HG02610 (cell line): ENCODE data around the gene PKN2.

Experiments used
- ATAC-seq: cut with Tn5 transposase; IDR thresholded peaks from one replicate; pipeline ENCODE4 v1.9.1; 2021; ENCODE audit warnings: mild to moderate bottlenecking, moderate library complexity; ENCODE audit not compliant: unreplicated experiment

The PKN2 gene

GRCh38 chr1:88683541-88684481 lies at the start of gene PKN2:
Gene PKN2 (plus strand): TSS chr1:88684273. CDS start chr1:88684581, 308 bp downstream.
- ATAC-seq, result peak; percentile 92

GRCh38 chr1:88634538-88634937 lies 49.5 kb upstream of the PKN2 start:
- no peak for ATAC-seq

- no peak for ATAC-seq
Measured at GRCh38 chr1:88640060-88640459, 44.0 kb upstream of the PKN2 start.

- ATAC-seq, result no peak
Measured at GRCh38 chr1:88645886-88646285, 38.2 kb upstream of the PKN2 start.

- ATAC-seq, result no peak
Measured at GRCh38 chr1:88646476-88647248, 37.4 kb upstream of the PKN2 start.

- peak; percentile 41 for ATAC-seq
Measured at GRCh38 chr1:88647249-88647645, 36.8 kb upstream of the PKN2 start.

GRCh38 chr1:88647749-88648415 lies 36.2 kb upstream of the PKN2 start:
- ATAC-seq, result no peak

- no peak for ATAC-seq
Measured at GRCh38 chr1:88648706-88649105, 35.4 kb upstream of the PKN2 start.

- no peak for ATAC-seq
Measured at GRCh38 chr1:88649932-88650331, 34.1 kb upstream of the PKN2 start.

- ATAC-seq, result no peak
Measured at GRCh38 chr1:88650676-88651418, 33.2 kb upstream of the PKN2 start.

- ATAC-seq, result no peak
Measured at GRCh38 chr1:88655140-88655539, 28.9 kb upstream of the PKN2 start.

- ATAC-seq, result no peak
Measured at GRCh38 chr1:88655685-88656299, 28.3 kb upstream of the PKN2 start.

- no peak for ATAC-seq
Measured at GRCh38 chr1:88658419-88658818, 25.7 kb upstream of the PKN2 start.

GRCh38 chr1:88659552-88659951 lies 24.5 kb upstream of the PKN2 start:
- no peak for ATAC-seq

GRCh38 chr1:88661188-88661587 lies 22.9 kb upstream of the PKN2 start:
- ATAC-seq, result no peak

GRCh38 chr1:88661951-88662699 lies 21.9 kb upstream of the PKN2 start:
- ATAC-seq, result no peak

GRCh38 chr1:88662723-88663122 lies 21.4 kb upstream of the PKN2 start:
- ATAC-seq, result no peak

GRCh38 chr1:88668405-88668804 lies 15.7 kb upstream of the PKN2 start:
- no peak for ATAC-seq

- ATAC-seq, result no peak
Measured at GRCh38 chr1:88670462-88670861, 13.6 kb upstream of the PKN2 start.

- ATAC-seq, result no peak
Measured at GRCh38 chr1:88673446-88673845, 10.6 kb upstream of the PKN2 start.
